CD4-positive, alpha-beta T cell treated with Interleukin-2 at 100 ng/mL for 4 hours (primary cell): ENCODE results near the gene MYLK.
"Not testable (repeated sequence)": the region's sequence is repeated elsewhere in the genome, so short reads cannot be mapped to it uniquely, and the experiment has no call there.

ENCODE experiments used
- DNase-seq: peaks from one replicate; pipeline ENCODE4 v3.0.0-alpha.2; 2020; ENCODE audit warnings: low spot score

The MYLK gene

GRCh38 chr3:123745184-123745855 lies 138.8 kb downstream of the MYLK start:
- DNase-seq, result no peak

GRCh38 chr3:123744064-123744463 lies 140.1 kb downstream of the MYLK start:
- no peak for DNase-seq

- no peak for DNase-seq
These were observed 141.0 kb downstream of the MYLK start for GRCh38 chr3:123743121-123743520.

DNA sequence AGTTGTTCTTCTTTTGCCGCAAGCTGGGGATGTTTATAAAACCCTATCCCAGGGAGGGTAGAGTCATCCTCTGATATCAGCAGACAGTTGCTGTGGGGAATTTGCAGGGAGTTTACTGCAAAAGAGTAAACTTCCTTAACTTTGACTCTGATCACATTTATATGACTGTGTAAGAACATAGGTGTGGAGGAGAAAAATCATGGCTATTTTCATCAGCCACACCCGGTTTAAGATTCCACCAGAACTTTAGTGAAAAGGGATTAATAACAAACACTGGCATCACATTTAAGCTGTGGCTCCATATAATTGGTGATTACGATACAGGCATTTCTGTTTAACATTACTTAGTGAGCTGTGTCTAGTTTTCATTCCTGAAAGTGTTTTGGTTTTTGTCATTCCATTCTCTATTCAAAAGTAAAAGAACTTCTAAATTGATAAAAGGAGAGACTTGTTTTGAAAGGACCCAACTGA lies 143.1 kb downstream of the MYLK start:
- DNase-seq, result no peak

DNA sequence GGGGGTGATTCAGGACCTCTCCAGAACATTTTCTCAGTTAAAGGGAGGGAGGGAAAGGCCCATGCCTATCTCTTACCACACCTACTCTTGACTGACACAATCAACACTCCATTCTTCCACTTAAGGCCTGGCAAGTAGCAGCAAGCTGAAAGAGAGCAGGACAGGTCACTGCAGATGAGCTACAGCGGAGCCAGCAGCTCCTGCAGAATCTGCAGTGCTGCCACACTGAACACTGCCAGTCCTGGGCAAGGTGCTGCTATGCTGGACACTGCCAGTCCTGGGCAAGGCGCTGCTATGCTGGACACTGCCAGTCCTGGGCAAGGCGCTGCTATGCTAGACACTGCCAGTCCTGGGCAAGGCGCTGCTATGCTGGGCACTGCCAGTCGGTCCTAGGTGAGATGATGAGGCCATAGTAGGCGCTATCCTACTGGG lies 143.7 kb downstream of the MYLK start:
- DNase-seq, result no peak

GRCh38 chr3:123739754-123740153 lies 144.4 kb downstream of the MYLK start:
- no peak for DNase-seq

DNA sequence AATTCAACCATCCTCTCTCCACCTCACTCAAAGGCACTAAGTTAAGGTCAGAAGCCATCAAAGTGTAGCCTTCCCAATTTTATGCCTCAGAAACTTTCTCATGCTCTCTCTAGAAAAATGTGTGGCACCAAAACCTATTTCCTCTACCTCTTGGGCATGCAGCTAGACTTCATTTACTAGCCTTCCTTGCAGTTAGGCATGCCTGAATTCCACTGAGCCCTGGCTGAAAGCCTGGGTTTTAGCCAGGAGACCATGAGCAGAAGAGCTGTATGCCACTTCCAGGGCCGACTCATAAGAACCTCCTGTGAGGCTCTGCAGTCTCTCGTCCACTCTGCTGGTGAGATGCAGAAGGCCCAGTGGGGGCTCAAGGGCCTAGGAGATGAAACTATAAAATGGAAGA lies 145.0 kb downstream of the MYLK start:
- no peak for DNase-seq

GRCh38 chr3:123738522-123738921 lies 145.6 kb downstream of the MYLK start:
- not testable (repeated sequence) for DNase-seq

DNA sequence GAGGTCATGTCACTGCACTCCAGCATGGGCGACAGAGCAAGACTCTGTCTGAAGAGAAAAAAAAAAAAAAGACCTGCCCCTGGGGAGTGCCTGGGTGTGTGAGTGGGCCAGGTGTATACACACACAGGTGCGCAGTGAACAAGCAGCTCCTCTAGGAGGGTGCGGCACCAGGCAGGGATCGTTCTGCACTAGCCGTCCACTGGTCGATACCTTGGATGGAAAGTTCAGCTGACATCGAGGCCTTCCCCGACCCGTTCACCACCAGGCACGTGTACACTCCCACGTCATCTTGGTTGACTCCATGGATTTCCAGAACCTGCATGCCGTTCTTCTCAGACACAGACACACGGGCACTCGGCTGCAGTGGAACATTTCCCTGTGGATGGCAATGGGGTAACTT lies 147.0 kb downstream of the MYLK start:
- DNase-seq, result no peak

DNA sequence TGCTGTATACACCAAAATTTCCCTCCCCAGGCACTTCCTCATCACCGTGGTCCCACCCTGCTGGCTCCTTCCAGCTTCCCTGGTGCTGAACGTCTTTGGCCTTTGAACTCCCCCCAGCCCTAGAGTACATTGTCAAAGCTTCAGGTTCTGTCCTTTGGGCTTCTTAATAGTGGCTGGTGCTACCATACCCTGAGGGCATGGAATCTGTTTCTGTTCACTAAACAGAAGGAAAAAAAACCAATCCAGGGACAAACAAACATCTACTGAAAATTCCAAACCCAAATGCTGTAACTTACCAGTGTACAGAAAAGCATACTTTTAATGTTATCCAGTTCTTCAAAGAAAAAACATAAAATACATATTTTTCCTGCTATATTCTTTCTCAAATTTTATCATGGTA lies 148.7 kb downstream of the MYLK start:
- no peak for DNase-seq

GRCh38 chr3:123734527-123734902 lies 149.6 kb downstream of the MYLK start:
- no peak for DNase-seq

- DNase-seq, result no peak
These were observed 150.2 kb downstream of the MYLK start for GRCh38 chr3:123733805-123734526.

DNA sequence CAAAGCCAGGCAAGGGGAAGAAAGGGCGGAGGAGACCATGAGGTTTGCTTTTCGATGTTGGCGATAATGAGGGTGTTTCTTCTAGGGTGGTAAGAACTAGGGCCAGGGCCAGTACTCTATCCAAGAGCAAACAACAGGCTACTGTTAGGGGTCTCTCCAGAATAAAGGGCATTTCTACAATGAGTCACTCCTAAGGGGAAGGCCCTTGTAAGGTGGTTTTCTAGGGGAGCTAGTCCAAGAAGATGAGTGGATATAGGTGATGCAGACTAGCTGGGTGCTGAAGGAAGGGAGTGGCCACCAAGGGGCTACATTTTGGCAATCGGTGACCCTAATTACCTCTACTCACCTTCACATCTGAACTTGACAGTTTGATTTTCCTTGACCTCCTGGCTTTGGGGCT lies 150.8 kb downstream of the MYLK start:
- DNase-seq, result no peak

- DNase-seq, result no peak
These were observed 151.7 kb downstream of the MYLK start for GRCh38 chr3:123732447-123732846.

DNA sequence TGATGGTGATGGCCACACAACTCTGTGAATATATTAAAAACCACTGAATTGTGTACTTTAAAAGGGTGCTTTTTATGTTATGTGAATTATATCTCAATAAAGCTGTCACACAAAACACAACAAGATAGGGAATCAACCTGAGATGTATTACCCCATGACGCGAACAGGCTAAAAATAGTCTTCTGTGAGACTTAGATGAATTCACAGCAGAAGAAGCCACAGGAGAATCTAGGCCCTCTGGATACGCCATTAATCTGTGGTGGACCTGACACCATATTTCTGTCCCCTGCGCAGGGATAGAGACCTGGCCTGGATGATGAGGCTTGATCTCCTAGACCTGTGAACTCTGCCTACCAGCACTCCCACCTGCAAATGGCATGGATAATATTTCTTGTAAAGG lies 153.3 kb downstream of the MYLK start:
- DNase-seq, result no peak

DNA sequence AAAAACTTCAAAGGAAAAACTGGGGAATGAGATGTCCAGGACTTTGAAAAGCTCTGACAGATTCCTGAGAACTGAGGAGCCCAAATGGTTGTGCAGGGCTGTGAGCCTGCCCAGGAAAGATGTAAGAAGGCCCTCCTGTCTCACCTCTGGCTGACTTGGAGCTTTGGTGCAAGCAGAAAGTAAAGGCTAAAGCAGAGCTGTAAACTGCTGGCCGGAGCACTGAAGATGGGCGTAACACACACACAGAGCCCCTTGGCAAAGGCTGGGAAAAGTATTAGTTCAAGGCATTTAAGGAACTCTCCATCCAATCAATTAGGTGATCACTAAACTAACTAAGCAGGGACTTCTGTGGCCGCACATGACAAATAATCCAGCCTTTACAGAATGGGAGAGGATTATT lies 155.1 kb downstream of the MYLK start:
- no peak for DNase-seq

DNA sequence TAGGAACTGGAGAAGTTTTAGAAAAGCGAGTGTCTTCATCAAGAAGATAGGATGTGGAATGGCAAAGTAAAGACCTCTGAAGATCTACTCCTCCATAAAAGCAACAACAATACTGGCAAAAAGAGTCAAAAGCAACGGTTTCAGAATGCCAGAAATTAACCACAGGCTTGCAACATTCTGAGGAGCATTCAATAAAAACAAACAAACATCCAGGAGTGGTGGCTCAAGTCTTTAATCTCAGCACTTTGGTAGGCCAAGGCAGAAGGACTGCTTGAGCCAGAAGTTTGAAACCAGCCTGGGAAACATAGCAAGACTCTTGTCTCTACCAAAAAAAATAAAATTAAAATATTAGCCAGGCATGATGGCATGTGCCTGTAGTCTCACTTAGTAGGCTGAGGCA lies 156.1 kb downstream of the MYLK start:
- no peak for DNase-seq

- DNase-seq, result no peak
These were observed 158.3 kb downstream of the MYLK start for GRCh38 chr3:123725652-123726400.

GRCh38 chr3:123724306-123724705 lies 159.8 kb downstream of the MYLK start:
- DNase-seq, result no peak

DNA sequence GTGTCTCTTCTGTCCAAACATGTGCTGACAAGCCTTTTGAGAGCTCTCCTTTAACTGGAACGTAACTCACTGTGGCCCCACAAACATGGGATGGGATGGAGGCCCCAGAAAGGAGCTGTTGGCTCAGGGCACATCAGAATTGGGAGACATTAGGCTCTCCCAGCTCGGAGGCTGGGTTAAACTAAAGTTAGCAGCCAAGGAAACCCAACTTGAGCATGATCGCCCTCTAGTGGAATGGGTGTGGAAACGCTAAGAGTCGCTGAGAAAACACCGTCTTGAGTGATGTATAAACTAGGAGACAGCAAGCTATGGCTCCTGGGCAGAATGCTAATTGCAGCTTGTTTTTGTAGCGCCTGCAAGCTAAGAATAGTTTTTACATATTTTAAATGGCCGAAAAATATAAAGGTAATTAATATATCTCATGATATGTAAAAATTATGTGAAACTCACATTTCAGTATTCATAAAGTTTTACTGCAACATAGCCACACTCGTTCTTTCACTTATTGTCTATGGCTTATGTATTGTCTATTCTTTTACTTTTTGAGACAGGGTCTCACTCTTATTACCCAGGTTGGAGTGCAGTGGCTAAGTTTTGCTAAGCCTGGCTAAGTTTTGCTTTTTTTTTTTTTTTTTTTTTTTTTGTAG lies 160.5 kb downstream of the MYLK start:
- peak; percentile 63 for DNase-seq

- no peak for DNase-seq
These were observed 161.1 kb downstream of the MYLK start for GRCh38 chr3:123723070-123723469.

DNA sequence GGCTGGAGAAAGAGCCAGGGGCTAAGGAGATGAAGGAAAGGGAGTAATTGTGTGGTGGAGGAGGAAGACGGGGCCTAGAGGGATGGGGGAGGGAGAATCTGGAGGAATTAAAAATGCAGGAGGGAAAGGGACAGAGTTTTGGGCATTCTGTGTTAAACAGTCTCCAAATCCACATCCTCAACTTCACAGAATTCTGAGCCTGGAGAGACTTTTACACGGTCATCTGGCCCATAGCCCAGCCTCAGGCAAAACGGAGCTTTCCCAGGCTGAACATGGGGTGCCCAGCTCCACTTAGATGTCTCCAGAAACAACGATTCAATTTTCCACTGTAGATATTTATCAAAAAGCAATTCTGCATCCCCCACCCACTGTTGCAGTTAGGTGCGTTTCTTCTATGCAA lies 161.7 kb downstream of the MYLK start:
- DNase-seq, result no peak

- no peak for DNase-seq
These were observed 162.1 kb downstream of the MYLK start for GRCh38 chr3:123722021-123722420.
